SU-DHL-6 (cell line): ENCODE measurements around the gene SNX14.
A peak's percentile ranks its signal among the peaks of the same experiment; 100 is the strongest.

Experiments
- H2AFZ ChIP-seq: fragments of 200-600 bp; sonication (generic); 2 replicates; pipeline ENCODE4 v1.6.1; 2014; ENCODE audit warnings: low read depth, mild to moderate bottlenecking, moderate library complexity, mixed read lengths, antibody characterized with exemption, low read length; ENCODE audit not compliant: severe bottlenecking
- H3F3A ChIP-seq: fragments of 200-600 bp; shearing (Covaris generic); 2 replicates; pipeline ENCODE4 v1.6.0; 2016; ENCODE audit warnings: antibody characterized with exemption, mild to moderate bottlenecking; ENCODE audit not compliant: insufficient read depth
- H3K27ac ChIP-seq: fragments of 200-600 bp; sonication (generic); 2 replicates; pipeline ENCODE4 v1.5.1; 2016; ENCODE audit warnings: low read depth, mild to moderate bottlenecking, low read length, moderate library complexity, mixed read lengths
- H3K27me3 ChIP-seq: fragments of 200-600 bp; sonication (generic), shearing (Covaris generic); 2 replicates; pipeline ENCODE4 v1.6.0; 2014; ENCODE audit warnings: mild to moderate bottlenecking, low read length
- H3K36me3 ChIP-seq: fragments of 200-600 bp; sonication (generic); 2 replicates; pipeline ENCODE4 v1.6.1; 2014; ENCODE audit warnings: mild to moderate bottlenecking, low read length, mixed read lengths
- H3K4me2 ChIP-seq: fragments of 300-600, 200-600 bp; shearing (Covaris generic), sonication (generic); 2 replicates; pipeline ENCODE4 v1.6.0; 2014; ENCODE audit warnings: low read length, low read depth, mild to moderate bottlenecking; ENCODE audit not compliant: poor library complexity, severe bottlenecking
- H3K4me3 ChIP-seq: fragments of 200-600 bp; sonication (generic); 2 replicates; pipeline ENCODE4 v1.5.1; 2014; ENCODE audit warnings: antibody characterized with exemption, low read length, mild to moderate bottlenecking, mixed read lengths; ENCODE audit not compliant: insufficient read depth, poor library complexity, severe bottlenecking
- H3K79me2 ChIP-seq: fragments of 200-600 bp; sonication (generic); 2 replicates; pipeline ENCODE4 v1.6.1; 2014; ENCODE audit warnings: mild to moderate bottlenecking, low read length, moderate library complexity; ENCODE audit not compliant: insufficient read depth
- H3K9ac ChIP-seq: fragments of 200-600 bp; sonication (generic); 2 replicates; pipeline ENCODE4 v1.7.0; 2014; ENCODE audit warnings: mild to moderate bottlenecking, low read length
- H3K9me2 ChIP-seq: fragments of 200-600 bp; sonication (generic); replicated peaks from 2 replicates; pipeline ENCODE4 v1.6.1; 2014; ENCODE audit warnings: low read length; ENCODE audit not compliant: insufficient read depth
- H3K9me3 ChIP-seq: fragments of 200-600 bp; sonication (generic); 2 replicates; pipeline ENCODE4 v1.6.1; 2014; ENCODE audit warnings: low read length, mixed read lengths; ENCODE audit not compliant: insufficient read depth
- H4K20me1 ChIP-seq: fragments of 200-600 bp; sonication (generic); 2 replicates; pipeline ENCODE4 v1.6.1; 2014; ENCODE audit warnings: low read depth, mild to moderate bottlenecking, antibody characterized with exemption, low read length, moderate library complexity, mixed read lengths
- CTCF ChIP-seq: fragments of 200-600 bp; sonication (generic); IDR thresholded peaks from one replicate; pipeline ENCODE4 v1.5.1; 2017; ENCODE audit warnings: antibody characterized with exemption, mild to moderate bottlenecking, low read length, moderate library complexity; ENCODE audit not compliant: insufficient read depth, poor library complexity, severe bottlenecking
- EZH2phosphoT487 ChIP-seq: fragments of 200-600 bp; sonication (generic), shearing (Covaris generic); conservative IDR thresholded peaks from 2 replicates; pipeline ENCODE4 v1.6.1; 2018; ENCODE audit warnings: mild to moderate bottlenecking, antibody characterized with exemption, low read length, moderate library complexity, mixed read lengths

The SNX14 gene

GRCh38 chr6:85593438-85594196 lies at the start of gene SNX14:
Gene SNX14 (minus strand): TSS chr6:85593858. CDS start chr6:85593718, 140 bp downstream.
- TF ChIP-seq CTCF (no peak), EZH2phosphoT487 (no peak)
- Histone ChIP-seq H3F3A (peaks cover 48% of the 10 kb centered on the region), H3K9me3 (no peaks in the 10 kb centered on the region), H3K27me3 (no peaks in the 10 kb centered on the region), H3K27ac (peak within 1 kb of the TSS; percentile 90), H3K9me2 (no peaks in the 10 kb centered on the region), H2AFZ (peak within 1 kb of the TSS; percentile 71), H3K4me2 (peak within 1 kb of the TSS; percentile 88), H3K9ac (peak within 1 kb of the TSS; percentile 81), H3K4me3 (peak within 1 kb of the TSS; percentile 65), H3K36me3 (peaks cover 7% of the 10 kb centered on the region; the same call in 1 of the 2 replicates), H4K20me1 (no peaks in the 10 kb centered on the region), H3K79me2 (peaks cover 46% of the 10 kb centered on the region)

- Histone ChIP-seq H3K27ac (peak within 1 kb of the TSS; percentile 91), H3K36me3 (peaks cover 30% of the 10 kb centered on the region), H4K20me1 (peaks cover 33% of the 10 kb centered on the region), H3K4me2 (peak within 1 kb of the TSS; percentile 85), H3F3A (peaks cover 5% of the 10 kb centered on the region), H3K9me2 (no peaks in the 10 kb centered on the region), H3K9ac (peak within 1 kb of the TSS; percentile 99), H3K27me3 (no peaks in the 10 kb centered on the region), H3K79me2 (peaks cover 48% of the 10 kb centered on the region), H3K9me3 (no peaks in the 10 kb centered on the region), H2AFZ (peak within 1 kb of the TSS; percentile 57), H3K4me3 (peak within 1 kb of the TSS; percentile 83)
- TF ChIP-seq CTCF (no peak), EZH2phosphoT487 (no peak)
These were observed 49.3 kb upstream of the SNX14 start, which contains the start of gene SYNCRIP for GRCh38 chr6:85642774-85643536. Gene SYNCRIP (minus strand): TSS chr6:85642886. CDS start chr6:85641439, 1,447 bp downstream.

- Histone ChIP-seq H4K20me1 (peaks cover 41% of the 10 kb centered on the region), H3K79me2 (peaks cover 56% of the 10 kb centered on the region), H2AFZ (no peak overlapping the region), H3K4me3 (peak overlapping the region; percentile 83), H3F3A (peaks cover 11% of the 10 kb centered on the region), H3K27me3 (no peaks in the 10 kb centered on the region), H3K36me3 (peaks cover 38% of the 10 kb centered on the region), H3K9ac (peak overlapping the region; percentile 99), H3K27ac (peak overlapping the region; percentile 91), H3K9me3 (no peaks in the 10 kb centered on the region), H3K9me2 (no peaks in the 10 kb centered on the region), H3K4me2 (peak overlapping the region; percentile 70)
- TF ChIP-seq EZH2phosphoT487 = no peak
- TF ChIP-seq CTCF = no peak
These were observed 48.5 kb upstream of the SNX14 start for GRCh38 chr6:85641897-85642773.
